Middle frontal gyrus (tissue), 1 donor: ENCODE data around the gene CNTN2.
A peak's percentile ranks its signal among the peaks of the same experiment; 100 is the strongest.

Experiments
- DNase-seq: peaks from one replicate; pipeline ENCODE4 v3.0.0-alpha.2; 2015; ENCODE audit warnings: low spot score; ENCODE audit errors: extremely low spot score

Gene CNTN2, protein sequence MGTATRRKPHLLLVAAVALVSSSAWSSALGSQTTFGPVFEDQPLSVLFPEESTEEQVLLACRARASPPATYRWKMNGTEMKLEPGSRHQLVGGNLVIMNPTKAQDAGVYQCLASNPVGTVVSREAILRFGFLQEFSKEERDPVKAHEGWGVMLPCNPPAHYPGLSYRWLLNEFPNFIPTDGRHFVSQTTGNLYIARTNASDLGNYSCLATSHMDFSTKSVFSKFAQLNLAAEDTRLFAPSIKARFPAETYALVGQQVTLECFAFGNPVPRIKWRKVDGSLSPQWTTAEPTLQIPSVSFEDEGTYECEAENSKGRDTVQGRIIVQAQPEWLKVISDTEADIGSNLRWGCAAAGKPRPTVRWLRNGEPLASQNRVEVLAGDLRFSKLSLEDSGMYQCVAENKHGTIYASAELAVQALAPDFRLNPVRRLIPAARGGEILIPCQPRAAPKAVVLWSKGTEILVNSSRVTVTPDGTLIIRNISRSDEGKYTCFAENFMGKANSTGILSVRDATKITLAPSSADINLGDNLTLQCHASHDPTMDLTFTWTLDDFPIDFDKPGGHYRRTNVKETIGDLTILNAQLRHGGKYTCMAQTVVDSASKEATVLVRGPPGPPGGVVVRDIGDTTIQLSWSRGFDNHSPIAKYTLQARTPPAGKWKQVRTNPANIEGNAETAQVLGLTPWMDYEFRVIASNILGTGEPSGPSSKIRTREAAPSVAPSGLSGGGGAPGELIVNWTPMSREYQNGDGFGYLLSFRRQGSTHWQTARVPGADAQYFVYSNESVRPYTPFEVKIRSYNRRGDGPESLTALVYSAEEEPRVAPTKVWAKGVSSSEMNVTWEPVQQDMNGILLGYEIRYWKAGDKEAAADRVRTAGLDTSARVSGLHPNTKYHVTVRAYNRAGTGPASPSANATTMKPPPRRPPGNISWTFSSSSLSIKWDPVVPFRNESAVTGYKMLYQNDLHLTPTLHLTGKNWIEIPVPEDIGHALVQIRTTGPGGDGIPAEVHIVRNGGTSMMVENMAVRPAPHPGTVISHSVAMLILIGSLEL

DNA sequence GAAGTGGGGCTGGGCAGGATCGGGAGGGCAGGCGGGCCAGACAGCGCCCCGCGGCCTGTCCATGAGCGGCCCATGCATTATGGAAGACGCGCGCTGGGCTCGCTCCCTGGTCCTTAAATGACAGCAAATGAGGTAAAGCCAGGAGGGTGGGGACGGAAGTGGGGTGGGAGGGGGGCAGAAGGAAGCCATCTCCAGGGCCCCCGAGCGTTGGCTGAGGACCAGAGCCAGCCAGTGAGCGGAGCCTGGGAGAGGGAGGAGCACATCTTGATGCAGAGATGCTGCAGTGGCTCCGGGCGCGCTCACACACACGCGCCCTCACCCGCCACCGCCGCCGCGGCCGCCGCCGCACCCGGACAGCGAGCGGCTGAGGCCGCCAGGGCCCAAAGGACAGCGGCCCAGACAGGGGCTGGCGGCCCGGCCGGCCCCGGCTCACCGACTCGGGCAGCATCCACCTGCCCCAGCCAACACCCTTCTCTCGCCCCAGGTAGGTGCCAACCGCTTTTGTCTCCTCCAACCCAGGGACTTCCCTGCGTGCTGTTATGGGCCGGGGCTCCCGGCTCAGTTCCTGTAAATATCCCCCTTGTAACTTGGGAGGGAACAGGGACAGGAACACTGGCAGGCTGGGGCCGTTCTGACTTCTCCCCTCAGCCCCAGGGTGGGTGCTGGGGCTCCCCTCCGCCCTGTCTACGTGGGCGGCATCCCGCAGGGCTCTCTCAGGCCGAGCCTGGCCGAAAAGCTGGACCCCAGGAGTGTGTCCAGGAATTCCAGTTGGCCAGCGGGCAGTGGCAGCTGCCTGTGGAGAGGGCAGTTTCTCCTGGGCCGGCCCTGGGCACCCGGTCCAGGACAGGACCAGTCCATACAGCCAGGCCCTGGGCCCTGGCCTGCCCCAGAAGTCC, at the start of gene CNTN2:
Gene CNTN2 (plus strand): TSS at position 302 of the 896 bp plus-strand sequence. CDS start 9,974 bp downstream, outside the sequence.
- DNase-seq = peak; percentile 79

DNA sequence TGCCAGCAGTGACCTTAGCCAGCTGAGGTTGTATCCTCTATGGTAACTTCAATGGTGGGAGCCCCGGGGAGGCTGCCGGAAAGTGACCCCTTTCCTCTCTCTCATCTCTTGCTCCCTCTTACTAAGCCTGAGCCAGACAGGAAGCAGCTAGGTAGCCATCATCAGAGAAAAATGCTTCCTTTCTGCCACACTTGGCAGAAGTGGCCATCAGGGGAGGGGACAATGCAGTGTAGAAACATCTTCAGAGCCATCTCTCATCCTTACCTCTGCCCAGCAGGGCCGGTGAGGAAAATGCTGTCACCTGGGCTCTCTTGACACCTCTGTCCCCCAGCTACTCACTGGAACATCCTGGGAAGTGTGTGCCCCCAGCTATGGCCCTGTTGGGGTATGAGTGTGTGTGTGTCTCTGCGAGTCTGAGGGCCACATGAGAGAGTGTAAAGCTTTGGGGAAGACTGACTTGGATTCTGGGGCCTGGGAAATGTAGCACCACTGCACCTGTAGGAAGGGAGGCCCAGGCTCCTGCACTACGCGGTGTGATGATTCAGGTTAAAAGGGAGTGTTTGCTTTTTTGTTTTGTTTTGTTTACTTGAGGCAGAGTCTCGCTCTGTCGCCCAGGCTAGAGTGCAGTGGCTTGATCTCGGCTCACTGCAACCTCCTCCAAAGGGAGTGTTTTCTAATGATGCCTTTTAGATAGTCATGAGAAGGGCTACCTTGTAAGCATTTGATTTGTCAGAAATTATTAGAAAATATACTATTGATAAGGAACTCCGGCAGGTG, 48.7 kb upstream of the CNTN2 start:
- no peak for DNase-seq

DNA sequence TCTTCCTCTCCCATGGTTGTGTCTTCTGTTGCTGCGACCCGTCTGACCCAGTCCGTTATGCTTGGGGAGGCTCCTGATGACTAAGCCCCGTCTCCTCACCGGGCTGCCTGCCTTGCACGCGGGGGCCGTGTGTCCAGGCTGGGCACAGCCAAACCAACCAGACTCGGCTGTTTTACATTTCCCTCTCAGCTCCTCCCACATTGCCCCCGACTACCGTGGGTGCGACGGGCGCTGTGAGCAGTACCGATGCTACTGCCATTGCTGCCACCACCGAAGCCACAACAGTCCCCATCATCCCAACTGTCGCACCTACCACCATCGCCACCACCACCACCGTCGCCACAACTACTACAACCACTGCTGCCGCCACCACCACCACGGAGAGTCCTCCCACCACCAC, 46.0 kb upstream of the CNTN2 start:
- no peak for DNase-seq

DNA sequence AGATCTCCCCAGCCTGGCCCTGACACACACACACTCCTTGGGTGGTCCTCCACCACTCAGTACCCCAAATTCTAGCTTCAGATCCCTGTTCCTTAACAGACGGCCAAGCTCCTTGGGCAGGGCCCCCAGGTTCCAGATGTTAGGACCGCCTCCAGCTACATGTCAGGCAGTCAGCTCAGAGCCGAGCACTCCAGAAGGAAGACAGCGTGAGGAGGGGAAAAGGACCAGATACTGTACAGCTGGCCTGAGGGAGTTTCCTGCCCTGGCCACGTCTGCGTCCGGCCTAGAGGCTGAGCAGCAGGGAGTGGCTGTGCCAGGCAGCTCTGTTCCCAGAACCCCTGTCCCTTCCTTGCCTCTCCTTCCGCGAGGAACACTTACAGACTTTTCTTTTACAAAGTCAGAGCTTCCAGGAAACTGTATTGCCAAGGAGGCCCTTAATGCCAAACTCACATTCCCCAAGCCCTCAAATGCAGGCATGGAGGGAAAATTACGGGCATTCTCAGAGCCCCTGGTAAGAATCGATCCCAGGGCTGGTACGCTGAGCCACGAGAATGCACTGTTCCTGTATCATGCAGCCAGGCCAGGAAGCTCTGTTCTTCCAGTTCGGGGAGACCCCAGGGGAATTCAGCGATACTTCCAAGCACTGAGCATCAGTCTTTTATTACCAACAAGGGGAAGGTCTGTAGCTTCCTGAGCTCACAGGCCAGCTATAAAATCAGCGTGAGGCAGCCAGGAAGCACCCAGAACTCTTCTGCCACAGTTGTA, 45.2 kb upstream of the CNTN2 start:
- no peak for DNase-seq

DNA sequence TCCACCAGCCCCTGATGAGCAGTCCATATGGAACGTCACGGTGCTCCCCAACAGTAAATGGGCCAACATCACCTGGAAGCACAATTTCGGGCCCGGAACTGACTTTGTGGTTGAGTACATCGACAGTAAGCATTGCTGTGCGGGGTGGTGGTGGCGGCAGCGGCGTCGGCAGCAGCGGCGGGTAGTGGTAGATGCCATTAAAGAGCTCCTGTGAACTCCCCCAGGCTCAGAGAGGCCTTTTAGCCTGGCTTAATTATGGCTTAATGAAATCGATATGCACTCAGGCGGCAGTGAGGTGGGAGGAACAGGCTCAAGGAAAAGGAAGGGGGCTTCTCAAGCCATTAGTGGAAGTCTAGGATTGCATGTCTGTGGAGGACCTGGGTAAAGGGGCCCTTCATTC, 41.9 kb upstream of the CNTN2 start:
- no peak for DNase-seq

DNA sequence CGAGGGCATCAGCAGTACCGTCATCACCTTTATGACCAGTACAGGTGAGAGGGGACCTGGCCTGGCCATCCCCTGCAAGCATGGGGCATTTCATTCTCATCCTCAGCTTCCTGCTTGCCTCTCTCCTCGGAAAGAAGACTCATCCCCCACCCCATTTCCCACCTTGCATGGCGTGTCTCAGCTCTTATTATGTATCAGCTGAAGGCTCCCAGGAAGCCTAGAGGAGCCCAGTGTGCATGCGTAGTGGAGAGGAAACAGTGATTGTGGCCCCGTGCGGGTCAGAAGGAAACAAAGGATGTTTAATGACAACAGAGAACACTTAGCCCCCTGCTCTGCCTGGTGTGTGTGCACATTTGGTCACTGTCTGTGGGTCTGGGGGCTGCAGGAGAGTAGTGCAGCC, 40.3 kb upstream of the CNTN2 start:
- DNase-seq = no peak

DNA sequence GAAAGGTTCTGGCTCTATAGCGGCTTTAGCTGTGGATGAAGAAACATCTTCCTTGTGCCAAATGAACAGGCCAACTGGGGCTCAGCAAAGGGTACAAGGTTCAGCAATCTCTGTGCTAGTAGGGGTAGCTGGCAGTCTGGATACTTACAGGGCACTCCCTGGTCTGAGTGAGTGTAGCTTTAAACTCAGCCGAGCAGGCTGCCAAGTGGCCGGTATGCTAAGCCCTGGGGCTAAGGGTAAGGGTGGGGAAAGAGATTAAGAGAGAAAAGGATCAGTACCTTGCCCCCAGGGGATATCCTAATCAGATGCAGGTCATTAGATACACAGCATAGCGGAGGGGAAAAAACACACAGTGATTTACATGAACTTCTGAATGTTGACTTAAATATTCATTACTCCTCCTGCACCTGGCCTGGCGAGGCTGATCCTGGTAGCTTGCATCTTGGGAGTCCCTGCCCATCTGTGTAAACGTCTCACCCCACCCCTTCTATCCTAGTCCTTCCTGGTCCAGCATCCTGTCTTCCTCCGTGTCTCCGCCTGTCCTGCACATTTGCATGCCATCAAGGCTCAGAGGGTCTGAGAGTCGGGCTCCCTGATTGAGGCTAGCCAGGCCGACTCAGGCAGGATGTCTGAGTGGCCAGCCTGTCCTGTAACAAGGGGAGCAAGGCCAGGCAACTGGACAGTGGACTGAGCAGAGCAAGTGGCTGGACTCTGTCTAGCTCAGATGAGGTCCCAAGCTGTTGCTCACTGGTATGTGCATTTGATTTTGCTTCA, 39.5 kb upstream of the CNTN2 start:
- no peak for DNase-seq

DNA sequence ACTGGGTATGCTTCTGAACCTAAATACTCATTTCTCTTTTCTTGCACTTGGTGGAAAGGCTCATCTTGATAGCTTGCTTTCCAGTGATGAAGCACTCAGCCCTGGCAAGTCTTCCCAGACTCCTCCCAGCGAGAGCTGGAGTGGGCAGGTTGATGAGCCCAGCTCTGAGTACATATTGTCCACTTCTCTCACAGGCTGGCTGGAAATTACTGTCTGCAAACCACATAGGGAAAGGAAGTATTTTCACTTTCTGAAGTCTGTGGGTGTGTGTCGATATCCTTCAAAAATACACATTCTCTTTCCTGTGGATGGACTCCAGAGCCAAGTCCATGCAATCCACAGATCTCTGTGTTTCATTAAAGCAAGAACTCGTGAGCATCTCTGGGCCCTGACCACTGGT, 38.7 kb upstream of the CNTN2 start:
- DNase-seq = no peak

DNA sequence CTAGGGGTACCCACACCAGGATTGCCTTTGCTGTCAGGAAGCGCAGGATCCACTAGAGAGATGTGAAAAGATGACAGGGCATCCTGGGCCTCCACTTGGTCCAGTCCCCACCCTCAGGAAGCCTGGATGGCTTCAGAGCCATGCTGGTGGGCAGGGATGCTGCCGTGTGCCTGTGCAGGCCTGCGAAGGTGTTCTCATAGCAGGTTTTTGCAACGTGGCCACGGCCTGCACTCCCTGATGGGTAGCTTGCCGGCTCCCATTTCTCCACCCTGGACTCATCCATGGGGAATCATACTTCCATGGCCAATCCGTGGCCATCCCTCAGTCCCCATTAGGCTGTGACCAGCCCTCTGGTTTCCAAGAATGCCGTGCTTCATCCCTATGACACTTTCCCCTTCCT, 34.1 kb upstream of the CNTN2 start:
- DNase-seq = no peak

DNA sequence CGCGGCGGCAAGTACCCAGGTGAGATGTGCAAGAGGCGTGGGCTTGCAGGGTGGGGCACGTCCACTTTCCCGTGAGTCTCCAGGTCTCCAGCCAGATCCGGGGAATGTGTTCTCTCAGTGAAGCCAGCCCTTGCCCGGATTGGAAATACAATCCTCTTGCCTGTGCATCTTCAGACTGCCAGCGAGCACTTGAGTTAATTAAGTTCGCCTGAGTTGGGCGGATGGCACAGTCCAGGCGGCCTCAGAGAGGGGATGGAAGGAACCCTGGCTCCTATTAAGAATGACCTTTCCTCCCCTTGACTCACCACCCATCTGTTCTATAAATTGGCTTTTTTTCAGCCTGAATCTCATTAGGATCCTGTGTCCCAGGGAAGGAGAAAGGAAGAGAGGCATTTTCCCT, 33.3 kb upstream of the CNTN2 start:
- no peak for DNase-seq

DNA sequence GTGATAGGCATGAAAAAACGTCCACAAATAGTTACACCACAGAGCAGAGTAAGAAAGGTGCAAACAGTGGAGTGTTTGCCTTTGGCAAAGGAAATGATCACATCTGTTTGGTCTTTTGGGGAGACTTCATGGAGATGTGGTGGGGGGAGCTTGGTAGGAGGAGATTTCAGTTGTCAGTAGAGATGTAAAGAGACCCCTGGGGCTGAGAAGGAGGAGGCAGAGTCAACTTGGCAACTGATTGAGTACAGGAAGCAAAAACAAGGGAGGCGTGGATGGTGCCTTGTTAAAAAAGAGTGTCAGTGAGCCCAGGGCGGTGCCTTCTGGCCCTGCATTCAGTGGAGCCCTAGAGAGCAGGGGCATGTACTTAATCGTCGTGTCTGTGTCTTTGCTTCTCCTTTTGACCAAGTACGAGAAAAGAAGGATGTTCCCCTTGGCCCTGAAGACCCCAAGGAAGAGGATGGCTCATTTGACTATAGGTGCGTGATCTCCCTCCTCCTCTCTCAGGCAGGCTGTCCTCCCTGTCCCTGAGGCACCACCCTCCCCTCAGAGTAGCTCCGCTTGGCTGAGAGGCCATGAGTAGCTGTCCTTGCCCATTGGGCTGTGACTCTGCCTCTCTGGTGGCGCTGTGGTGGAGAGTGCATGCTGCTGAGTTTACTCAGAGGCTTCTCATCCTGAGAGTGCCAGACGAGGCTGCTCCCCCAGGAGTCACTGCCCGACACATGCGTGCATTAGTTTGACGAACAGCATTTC, 30.4 kb upstream of the CNTN2 start:
- DNase-seq = no peak

DNA sequence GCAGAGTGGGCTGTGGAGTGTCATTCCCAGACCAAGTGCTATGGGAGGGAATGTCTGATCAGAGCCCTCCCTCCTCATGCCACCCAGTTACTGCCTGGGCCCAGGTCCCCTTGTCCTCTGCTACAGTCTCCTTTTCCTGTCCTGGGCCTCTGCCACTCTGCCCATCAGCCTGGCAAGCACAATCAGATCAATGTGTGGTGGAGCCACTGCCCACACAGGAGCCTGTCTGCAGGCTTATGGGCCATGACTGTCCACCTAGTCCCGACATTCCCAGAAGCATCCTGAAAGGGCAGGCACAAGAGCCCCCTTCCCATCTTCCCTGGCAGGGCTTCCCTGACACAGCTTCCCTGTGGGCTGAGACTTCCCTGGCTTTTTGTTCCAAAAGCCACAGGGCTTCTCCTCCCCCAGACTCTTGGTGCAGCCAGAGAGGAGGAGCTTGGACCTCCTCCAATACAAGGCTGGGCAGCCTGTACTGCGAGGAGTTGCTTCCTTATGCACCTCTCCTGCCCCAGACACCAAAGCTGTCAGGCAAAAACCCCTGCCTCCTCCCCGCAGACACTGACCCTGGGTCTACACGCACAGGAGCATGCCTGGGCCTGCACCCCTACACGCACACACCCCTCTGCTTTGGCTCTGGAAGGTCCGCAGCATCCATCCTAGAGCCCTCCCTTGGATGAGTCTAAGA, 29.2 kb upstream of the CNTN2 start:
- no peak for DNase-seq

DNA sequence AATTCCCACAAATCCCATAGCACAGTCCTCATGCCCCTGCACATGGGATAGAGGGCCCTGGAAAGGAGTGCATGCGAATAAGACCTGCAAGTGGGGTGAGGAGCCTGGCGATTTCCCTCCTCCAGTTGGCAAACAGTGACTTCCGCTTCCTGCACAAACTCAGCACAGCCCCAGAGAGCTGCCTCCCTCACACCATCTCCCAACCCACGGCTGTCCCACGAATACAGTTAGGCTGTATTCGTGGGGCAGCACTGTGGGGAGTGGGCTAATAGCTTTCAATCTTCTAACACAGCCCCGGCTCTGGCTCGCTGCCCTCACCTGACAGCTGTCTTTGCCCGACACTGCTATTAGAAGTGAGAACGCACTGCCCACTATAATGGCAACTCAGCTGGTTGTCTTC, 28.2 kb upstream of the CNTN2 start:
- no peak for DNase-seq

DNA sequence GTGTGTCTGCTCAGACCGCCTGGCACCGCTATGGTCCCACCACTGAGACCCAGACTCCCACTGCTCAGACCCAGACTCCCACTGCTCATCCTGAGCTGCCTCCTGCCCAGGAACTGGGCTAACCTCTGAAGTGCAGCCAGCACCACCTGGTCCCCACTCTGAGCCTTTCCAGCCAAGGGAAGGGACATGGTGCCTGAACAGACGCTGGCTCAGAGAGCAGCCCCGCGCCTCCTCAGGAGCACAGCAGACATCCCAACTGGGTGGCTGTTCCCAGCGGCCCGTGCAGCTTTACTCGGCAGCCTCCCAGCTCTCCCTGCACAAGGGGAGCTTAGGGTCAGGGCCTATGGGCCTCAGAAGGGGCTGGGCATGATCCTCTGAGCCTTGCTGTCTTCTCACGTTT, 27.8 kb upstream of the CNTN2 start:
- DNase-seq = no peak

DNA sequence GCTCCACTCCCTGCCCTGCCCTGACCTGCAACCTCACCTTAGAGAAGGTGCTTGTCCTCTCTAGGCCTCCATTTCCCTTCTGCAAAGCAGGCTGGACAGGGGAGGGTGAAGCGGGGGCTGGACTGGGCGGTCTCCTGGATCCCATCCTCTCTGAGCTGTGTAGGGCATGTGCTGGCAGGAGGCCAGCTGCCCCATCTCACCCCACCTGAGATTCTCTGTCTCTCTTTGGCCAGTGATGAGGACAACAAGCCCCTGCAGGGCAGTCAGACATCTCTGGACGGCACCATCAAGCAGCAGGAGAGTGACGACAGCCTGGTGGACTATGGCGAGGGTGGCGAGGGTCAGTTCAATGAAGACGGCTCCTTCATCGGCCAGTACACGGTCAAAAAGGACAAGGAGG, 26.9 kb upstream of the CNTN2 start:
- no peak for DNase-seq

DNA sequence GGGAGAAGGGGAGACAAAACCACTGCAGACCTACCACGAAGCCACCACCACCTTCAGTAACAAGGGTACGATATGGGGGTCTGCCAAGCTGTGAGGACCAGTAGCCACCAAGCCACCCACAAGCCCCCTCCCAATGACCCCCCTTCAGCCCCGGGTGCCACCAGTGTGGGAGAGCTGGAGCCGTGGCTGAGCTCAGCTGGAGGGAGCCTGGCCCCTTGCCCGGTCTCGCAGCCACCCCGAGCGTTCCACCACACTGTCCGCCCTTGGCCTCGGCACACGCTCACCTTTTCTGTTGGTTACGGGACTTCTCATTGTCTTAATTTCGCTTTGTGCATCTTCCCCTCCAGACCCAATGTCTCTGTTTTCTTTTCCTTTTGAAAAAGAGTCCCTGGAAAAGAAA, 26.4 kb upstream of the CNTN2 start:
- DNase-seq = no peak

DNA sequence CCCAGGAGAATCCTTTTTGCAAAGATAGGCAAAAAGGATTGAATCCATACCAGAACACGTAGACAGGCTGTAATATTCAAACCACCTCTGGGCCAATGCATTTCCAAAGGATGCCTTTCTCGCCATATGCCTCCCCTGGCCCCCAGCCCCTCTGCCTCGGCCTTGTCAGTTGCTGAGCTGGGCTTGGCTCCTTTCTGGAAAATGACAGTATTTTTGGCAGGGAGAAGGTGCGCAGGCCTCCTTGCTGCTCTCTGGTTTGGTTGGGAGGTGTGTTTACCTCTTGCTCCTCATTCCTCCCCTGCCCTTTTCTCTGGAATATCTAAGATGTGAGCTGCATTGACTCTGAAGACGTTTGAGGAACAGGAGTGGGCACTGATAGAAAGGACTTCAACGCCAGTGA, 26.0 kb upstream of the CNTN2 start:
- no peak for DNase-seq

DNA sequence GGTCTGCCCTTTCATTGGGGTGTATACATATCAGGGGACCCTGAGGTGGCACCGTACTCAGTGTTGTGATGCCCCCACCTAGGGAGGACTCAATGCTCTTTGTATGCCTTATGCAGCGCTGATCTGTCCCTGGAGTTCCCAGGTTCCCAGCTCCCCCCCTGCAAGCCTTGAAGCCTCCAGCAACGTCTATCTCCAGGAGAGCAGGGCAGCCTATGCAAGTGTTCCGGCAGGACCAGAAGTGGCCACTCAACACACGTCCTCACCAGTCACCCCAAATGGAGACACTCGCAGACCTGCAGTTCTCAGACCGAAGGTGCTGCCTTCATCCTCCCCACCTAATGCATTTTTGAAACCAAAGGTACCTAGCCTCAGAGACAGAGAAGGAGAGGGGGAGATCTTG, 25.2 kb upstream of the CNTN2 start:
- no peak for DNase-seq
